PC-3 (cell line): ENCODE results near the gene PDZRN3. TPM values are rescaled to one million over a fixed set of nuclear protein-coding genes. Genes with fewer than 3 reads are reported as not detected.

Source experiments
- ATAC-seq: fragments of 200-7000 bp; cut with Tn5 transposase; 2 replicates; pipeline ENCODE4 v1.9.1; 2020; ENCODE audit warnings: mild to moderate bottlenecking, moderate library complexity
- BruUV-seq: library from RNA; stranded (reverse); fragments of 400-500 nt; replicated peaks from 2 replicates; lab custom pipeline; 2021; lab: Mats Ljungman, UMichigan
- CTCF ChIA-PET: fragments of 300-600 bp; sonication (Branson Sonifier 250); formaldehyde crosslinking; loops from one replicate; lab custom pipeline; 2022; ENCODE audit warnings: antibody characterized with exemption; lab: Charles Lee
- POLR2A ChIA-PET: fragments of 300-600 bp; sonication (Branson Sonifier 250); formaldehyde crosslinking; loops from one replicate; lab custom pipeline; 2022; ENCODE audit warnings: antibody characterized with exemption; ENCODE audit not compliant: unreplicated experiment; lab: Charles Lee
- DNase-seq: peaks from one replicate; pipeline ENCODE4 v3.0.0-alpha.2; 2015
- H2AFZ ChIP-seq: fragments of 300-600 bp; sonication (generic); 2 replicates; pipeline ENCODE4 v1.6.0; 2016; ENCODE audit warnings: antibody characterized with exemption, low read length
- H3F3A ChIP-seq: fragments of 300-600 bp; sonication (generic); one replicate; pipeline ENCODE4 v1.6.0; 2017; ENCODE audit warnings: antibody characterized with exemption, low read length, control low read depth, mild to moderate bottlenecking; ENCODE audit not compliant: unreplicated experiment
- H3K27ac ChIP-seq: fragments of 300-600 bp; sonication (generic); 2 replicates; pipeline ENCODE4 v1.5.1; 2016; ENCODE audit warnings: mild to moderate bottlenecking, low read length
- H3K27me3 ChIP-seq: fragments of 300-600 bp; sonication (generic); 2 replicates; pipeline ENCODE4 v1.6.1; 2016; ENCODE audit warnings: low read length, mixed read lengths
- H3K36me3 ChIP-seq: fragments of 300-600 bp; sonication (generic); 2 replicates; pipeline ENCODE4 v1.6.1; 2016; ENCODE audit warnings: low read depth, mixed run types, low read length, mixed read lengths
- H3K4me1 ChIP-seq: fragments of 300-600 bp; sonication (generic); 2 replicates; pipeline ENCODE4 v1.5.1; 2016; ENCODE audit warnings: low read length; ENCODE audit not compliant: insufficient read depth
- H3K4me2 ChIP-seq: fragments of 300-600 bp; sonication (generic); 2 replicates; pipeline ENCODE4 v1.6.0; 2016; ENCODE audit warnings: low read length
- H3K4me3 ChIP-seq: fragments of 300-600 bp; sonication (generic); 2 replicates; pipeline ENCODE4 v1.5.1; 2016; ENCODE audit warnings: mild to moderate bottlenecking, low read length, mixed read lengths
- H3K79me2 ChIP-seq: fragments of 300-600 bp; sonication (generic); 2 replicates; pipeline ENCODE4 v1.6.1; 2017; ENCODE audit warnings: low read length, mixed read lengths
- H3K9ac ChIP-seq: fragments of 300-600 bp; sonication (generic); 2 replicates; pipeline ENCODE4 v1.6.0; 2016; ENCODE audit warnings: mild to moderate bottlenecking, low read length
- H3K9me2 ChIP-seq: fragments of 300-600 bp; sonication (generic); replicated peaks from 2 replicates; pipeline ENCODE4 v1.6.1; 2016; ENCODE audit warnings: mixed run types, low read length, mixed read lengths
- H3K9me3 ChIP-seq: fragments of 300-600 bp; sonication (generic); 2 replicates; pipeline ENCODE4 v1.6.1; 2016; ENCODE audit warnings: low read length, mixed read lengths
- H4K20me1 ChIP-seq: fragments of 300-600 bp; sonication (generic); 2 replicates; pipeline ENCODE4 v1.6.1; 2016; ENCODE audit warnings: low read length, mixed read lengths
- CTCF ChIP-seq: fragments of 300-600 bp; sonication (generic); conservative IDR thresholded peaks from 2 replicates; pipeline ENCODE4 v1.5.1; 2017; ENCODE audit warnings: antibody characterized with exemption, low read depth, mild to moderate bottlenecking, low read length
- EZH2 ChIP-seq: fragments of 300-600 bp; sonication (generic); IDR thresholded peaks from one replicate; pipeline ENCODE4 v1.6.1; 2017; ENCODE audit warnings: antibody characterized with exemption, mild to moderate bottlenecking, low read length; ENCODE audit not compliant: unreplicated experiment
- EZH2phosphoT487 ChIP-seq: fragments of 300-600 bp; sonication (generic); IDR thresholded peaks from 2 replicates; pipeline ENCODE4 v1.6.1; 2018; ENCODE audit warnings: mild to moderate bottlenecking, antibody characterized with exemption, low read length, borderline replicate concordance
- intact Hi-C: fragments of 100-400 bp; cut with micrococcal nuclease; formaldehyde crosslinking; loops from 2 replicates; pipeline ENCODE4 v1.9.0; 2023
- total RNA-seq: library from RNA; depleted of rRNA; stranded (reverse); fragments of >200 nt; gene quantifications from 2 replicates; pipeline ENCODE4 v1.2.3, GENCODE V29; 2014

PDZRN3 gene
- total RNA-seq, 1 experiment from 2014 or later = not detected

GRCh38 chr3:73401616-73402279 is 223.0 kb downstream of the PDZRN3 start:
- no peak overlapping the region for H3K4me3 ChIP-seq
- H3K36me3 ChIP-seq = no peaks in the 10 kb centered on the region
- intact Hi-C loops = no loop called here
- POLR2A ChIA-PET = no interaction called here
- H3F3A ChIP-seq = no peaks in the 10 kb centered on the region
- no peaks in the 10 kb centered on the region for H3K4me1 ChIP-seq
- ATAC-seq (no peak), DNase-seq (no peak)
- peaks cover 37% of the 10 kb centered on the region for H3K27me3 ChIP-seq
- no peak overlapping the region for H3K27ac ChIP-seq
- H3K9me3 ChIP-seq = no peaks in the 10 kb centered on the region
- CTCF ChIA-PET = no interaction called here
- no peaks in the 10 kb centered on the region for H4K20me1 ChIP-seq
- no peak for TF ChIP-seq EZH2
- TF ChIP-seq EZH2phosphoT487 = no peak
- BruUV-seq = no TSS peak
- H3K9me2 ChIP-seq = no peaks in the 10 kb centered on the region
- no peaks in the 10 kb centered on the region for H3K79me2 ChIP-seq
- H3K9ac ChIP-seq = no peak overlapping the region
- H3K4me2 ChIP-seq = no peak overlapping the region
- H2AFZ ChIP-seq = no peak overlapping the region

GRCh38 chr3:73401059-73401458 is 223.7 kb downstream of the PDZRN3 start:
- intact Hi-C loops = no loop called here
- no peaks in the 10 kb centered on the region for H3K9me3 ChIP-seq
- no peaks in the 10 kb centered on the region for H4K20me1 ChIP-seq
- no peak overlapping the region for H3K4me3 ChIP-seq
- H3F3A ChIP-seq = no peaks in the 10 kb centered on the region
- no peaks in the 10 kb centered on the region for H3K4me1 ChIP-seq
- no TSS peak for BruUV-seq
- H3K9me2 ChIP-seq = no peaks in the 10 kb centered on the region
- TF ChIP-seq EZH2phosphoT487 (no peak), EZH2 (no peak), CTCF (no peak)
- H3K9ac ChIP-seq = no peak overlapping the region
- H3K4me2 ChIP-seq = no peak overlapping the region
- peaks cover 37% of the 10 kb centered on the region for H3K27me3 ChIP-seq
- H2AFZ ChIP-seq = no peak overlapping the region
- DNase-seq = no peak
- ChIA-PET CTCF (no interaction called here), POLR2A (no interaction called here)
- H3K27ac ChIP-seq = no peak overlapping the region
- no peaks in the 10 kb centered on the region for H3K79me2 ChIP-seq
- no peak for ATAC-seq
- no peaks in the 10 kb centered on the region for H3K36me3 ChIP-seq

DNA sequence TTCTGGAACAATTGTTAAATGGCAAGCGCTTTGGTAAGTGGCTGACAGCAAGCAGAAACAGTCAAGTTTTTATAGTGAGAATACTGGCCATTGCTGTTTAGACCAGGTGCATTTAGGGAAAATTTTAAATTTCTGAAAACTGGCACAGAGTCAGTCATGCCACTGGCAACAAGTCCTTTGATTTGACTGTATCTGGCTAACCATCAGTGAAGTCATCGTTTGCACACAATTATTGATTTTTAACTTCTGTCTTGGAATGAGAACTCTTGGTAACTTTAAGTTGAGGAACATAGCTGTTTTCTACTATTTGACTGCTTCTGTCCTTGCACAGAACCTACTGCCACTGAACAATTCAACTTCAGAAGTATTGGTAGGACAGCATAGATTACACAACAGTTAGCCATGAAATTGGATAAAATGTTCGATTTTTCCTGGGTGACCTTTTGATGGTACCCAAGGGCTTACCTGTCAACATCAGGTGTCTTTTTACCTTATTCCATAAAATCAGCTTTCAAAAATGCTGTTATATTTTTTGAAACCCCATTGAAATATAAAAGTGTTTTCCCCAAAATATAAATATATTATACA is 225.0 kb downstream of the PDZRN3 start:
- ChIA-PET POLR2A (no interaction called here), CTCF (no interaction called here)
- Histone ChIP-seq H3K27ac (no peak overlapping the region), H3K79me2 (no peaks in the 10 kb centered on the region), H3K9me2 (no peaks in the 10 kb centered on the region), H3K36me3 (no peaks in the 10 kb centered on the region), H3K9ac (no peak overlapping the region), H3K9me3 (no peaks in the 10 kb centered on the region), H4K20me1 (no peaks in the 10 kb centered on the region), H3K4me1 (no peaks in the 10 kb centered on the region), H3K27me3 (peaks cover 25% of the 10 kb centered on the region), H3F3A (no peaks in the 10 kb centered on the region), H2AFZ (no peak overlapping the region), H3K4me2 (no peak overlapping the region), H3K4me3 (no peak overlapping the region)
- ATAC-seq = no peak
- TF ChIP-seq CTCF (no peak), EZH2phosphoT487 (no peak)
- intact Hi-C loops = no loop called here
- no TSS peak for BruUV-seq
- no peak for DNase-seq
